ENCODE data around the gene REXO1.

The REXO1 gene

DNA sequence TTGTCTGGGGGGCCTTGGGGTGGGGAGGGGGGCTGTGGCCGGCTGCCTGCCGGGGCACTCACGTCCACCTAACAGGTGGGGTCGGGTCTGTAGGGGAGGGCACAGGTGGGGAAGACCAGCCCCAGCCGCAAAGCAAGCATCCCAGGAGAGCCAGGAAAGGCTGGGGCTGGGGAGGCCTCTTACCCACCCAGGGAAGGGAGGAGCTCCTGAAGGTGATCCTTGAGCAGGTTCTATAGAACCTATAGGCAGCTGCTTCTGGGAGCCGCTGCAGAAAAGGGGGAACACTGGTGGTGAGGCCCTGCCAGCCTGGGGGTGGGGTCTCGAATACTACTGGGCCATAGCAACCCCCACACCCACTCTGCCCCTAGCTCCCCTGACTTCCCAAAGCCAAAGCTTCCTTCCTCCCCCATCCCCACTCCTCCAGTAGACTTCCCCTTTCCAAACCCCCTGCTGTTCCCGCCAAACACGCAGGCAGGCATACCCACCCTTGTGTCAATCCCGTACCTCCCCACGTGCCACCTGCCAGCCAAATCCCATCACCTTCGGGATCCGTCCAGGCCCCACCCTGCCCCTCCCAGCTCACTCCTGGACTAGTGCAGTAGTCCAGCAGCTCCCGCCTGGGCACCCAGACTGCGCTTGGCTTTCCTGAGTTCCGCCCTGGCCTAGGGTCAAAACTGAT lies 9.5 kb upstream of the REXO1 start:
- H3K4me3 ChIP-seq (ENCODE audit: low read length), result peak overlapping the region; percentile 38
- TF ChIP-seq, protein P1, sequence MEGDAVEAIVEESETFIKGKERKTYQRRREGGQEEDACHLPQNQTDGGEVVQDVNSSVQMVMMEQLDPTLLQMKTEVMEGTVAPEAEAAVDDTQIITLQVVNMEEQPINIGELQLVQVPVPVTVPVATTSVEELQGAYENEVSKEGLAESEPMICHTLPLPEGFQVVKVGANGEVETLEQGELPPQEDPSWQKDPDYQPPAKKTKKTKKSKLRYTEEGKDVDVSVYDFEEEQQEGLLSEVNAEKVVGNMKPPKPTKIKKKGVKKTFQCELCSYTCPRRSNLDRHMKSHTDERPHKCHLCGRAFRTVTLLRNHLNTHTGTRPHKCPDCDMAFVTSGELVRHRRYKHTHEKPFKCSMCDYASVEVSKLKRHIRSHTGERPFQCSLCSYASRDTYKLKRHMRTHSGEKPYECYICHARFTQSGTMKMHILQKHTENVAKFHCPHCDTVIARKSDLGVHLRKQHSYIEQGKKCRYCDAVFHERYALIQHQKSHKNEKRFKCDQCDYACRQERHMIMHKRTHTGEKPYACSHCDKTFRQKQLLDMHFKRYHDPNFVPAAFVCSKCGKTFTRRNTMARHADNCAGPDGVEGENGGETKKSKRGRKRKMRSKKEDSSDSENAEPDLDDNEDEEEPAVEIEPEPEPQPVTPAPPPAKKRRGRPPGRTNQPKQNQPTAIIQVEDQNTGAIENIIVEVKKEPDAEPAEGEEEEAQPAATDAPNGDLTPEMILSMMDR (conservative IDR thresholded peaks at IDR 0.05; ENCODE audit: low read depth, low read length), result no peak
- no peak for DNase-seq (ENCODE audit: low read depth)

DNA sequence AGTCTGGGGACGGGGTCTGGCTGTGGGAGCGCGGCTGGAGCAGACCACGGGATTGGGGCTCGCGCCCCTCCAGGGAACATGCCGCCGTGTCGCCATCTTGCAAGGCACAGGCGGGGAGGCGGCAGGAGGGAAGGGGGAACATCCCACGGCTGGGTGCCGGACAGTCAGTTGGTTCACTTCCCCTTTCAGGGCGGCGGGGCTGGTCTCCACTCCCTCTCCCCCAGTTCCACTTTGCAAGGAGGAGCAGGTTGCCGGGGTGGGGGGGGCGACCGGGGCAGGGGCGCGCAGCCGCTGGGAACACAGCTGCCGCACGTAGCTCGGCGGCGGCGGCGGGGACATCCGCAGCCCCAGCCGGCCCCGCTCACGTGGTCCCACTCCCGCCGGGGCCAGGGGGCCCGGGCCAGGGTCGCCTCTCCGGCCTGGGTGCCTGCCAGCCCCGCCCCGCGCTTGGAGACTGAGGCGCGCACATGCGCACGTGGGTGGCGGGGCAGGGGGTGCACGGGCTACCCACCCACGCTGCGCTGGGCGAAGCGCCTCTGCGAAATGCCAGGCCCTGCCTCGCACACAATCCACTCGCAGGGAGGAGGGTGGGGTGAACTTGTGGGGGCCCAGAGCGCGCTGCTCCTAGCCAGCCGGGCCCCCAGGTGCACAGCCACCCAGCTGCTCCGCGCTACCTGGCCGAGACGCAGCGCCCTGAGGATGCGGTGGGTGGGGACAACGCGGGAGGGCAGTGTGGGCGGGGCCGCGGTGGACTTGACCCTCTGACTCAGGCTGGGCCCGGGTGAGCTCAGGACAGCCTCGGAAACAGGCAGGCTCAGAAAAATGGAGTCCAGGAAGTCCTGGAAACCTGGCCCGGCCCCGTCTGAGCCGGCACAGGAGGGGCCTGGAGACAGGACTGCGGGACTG lies 8.7 kb upstream of the REXO1 start:
- H3K4me3 ChIP-seq (ENCODE audit: low read length), result peak overlapping the region; percentile 38
- TF ChIP-seq, protein P1 (conservative IDR thresholded peaks at IDR 0.05; ENCODE audit: low read depth, low read length), result no peak
- no peak for DNase-seq (ENCODE audit: low read depth)

DNA sequence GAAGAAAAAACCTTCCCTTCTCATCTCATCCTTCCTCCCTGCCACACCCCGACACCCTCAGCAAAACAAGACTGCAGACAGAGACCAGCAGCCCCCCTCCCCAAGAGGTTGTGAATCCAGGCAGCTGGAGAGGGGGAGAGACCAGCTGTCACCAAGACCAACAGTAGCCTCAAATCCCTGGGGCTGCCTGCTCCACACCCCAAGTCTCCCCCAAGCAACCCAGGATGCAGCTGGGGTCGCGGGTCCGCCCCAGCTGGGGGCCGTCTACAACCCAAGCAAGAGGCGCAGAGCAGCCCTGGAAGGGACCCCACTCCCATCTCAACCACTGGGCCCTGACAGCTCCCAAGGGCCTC lies 8.0 kb upstream of the REXO1 start:
- no peak for DNase-seq (ENCODE audit: low read depth)
- H3K4me3 ChIP-seq (ENCODE audit: low read length), result peak overlapping the region; percentile 29
- TF ChIP-seq, protein P1 (conservative IDR thresholded peaks at IDR 0.05; ENCODE audit: low read depth, low read length), result no peak

GRCh38 chr19:1855828-1856255 lies 7.6 kb upstream of the REXO1 start:
- DNase-seq (ENCODE audit: low read depth), result no peak
- peak overlapping the region; percentile 23 for H3K4me3 ChIP-seq (ENCODE audit: low read length)
- TF ChIP-seq, protein P1 (conservative IDR thresholded peaks at IDR 0.05; ENCODE audit: low read depth, low read length), result no peak

DNA sequence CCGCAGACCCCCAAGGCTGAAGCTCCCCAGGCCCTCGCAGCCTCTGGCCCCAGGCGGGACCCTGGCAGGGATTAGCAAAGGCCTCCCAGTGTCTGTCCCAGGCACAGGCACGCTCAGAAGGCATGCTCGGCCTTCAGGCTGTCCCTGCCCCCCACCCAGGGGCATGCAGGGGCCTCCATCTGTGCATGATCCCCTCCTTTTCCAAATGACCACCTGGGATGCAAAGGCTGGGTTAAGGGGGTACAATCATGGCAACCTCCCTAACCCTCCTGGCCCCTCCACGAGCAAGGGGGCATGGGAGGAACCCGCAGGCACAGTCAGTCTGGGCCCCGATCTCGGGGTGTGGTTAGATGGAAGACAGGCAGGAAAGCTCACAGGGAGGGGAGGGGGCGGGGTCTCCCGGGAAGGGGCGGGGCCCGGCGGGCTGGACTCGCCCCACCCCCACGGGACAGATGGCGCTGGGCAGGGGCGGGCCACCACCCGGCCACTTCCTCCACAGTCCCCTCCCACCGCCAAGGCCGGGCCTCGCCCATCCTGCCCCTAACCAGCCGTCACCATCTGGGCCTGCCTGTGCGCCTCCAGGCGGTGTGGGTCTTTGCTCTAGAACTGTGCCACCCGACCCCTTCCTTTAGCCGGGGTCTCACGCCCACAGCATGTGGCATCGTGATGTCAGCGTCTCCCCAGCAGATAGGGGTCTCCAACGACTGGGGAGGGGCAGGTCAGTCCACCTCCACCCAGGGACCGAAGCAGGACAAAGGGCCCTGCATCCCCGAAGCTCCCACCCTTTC lies 7.0 kb upstream of the REXO1 start:
- peak; percentile 56 for DNase-seq (ENCODE audit: low read depth)
- TF ChIP-seq, protein P1 (conservative IDR thresholded peaks at IDR 0.05; ENCODE audit: low read depth, low read length), result no peak
- H3K4me3 ChIP-seq (ENCODE audit: low read length), result peak overlapping the region; percentile 35

- H3K4me3 ChIP-seq (ENCODE audit: low read length), result peak overlapping the region; percentile 35
- no peak for DNase-seq (ENCODE audit: low read depth)
- TF ChIP-seq, protein P1 (conservative IDR thresholded peaks at IDR 0.05; ENCODE audit: low read depth, low read length), result no peak
These were observed 6.3 kb upstream of the REXO1 start for GRCh38 chr19:1854542-1855039.

Data from retinal pigment epithelial cell (primary cell).